GM20000 (cell line): Measurements from ENCODE around the gene ZNF432.

Experiments
- DNase-seq: peaks from one replicate; pipeline ENCODE4 v3.0.0; 2012; ENCODE audit warnings: low spot score
- TF ChIP-seq, protein P1 (sequence below): IDR thresholded peaks from 2 replicates; pipeline ENCODE4 v1.5.1; 2012; ENCODE audit warnings: mild to moderate bottlenecking, control low read depth; ENCODE audit errors: extremely low read depth, missing control alignments

ZNF432 gene

DNA sequence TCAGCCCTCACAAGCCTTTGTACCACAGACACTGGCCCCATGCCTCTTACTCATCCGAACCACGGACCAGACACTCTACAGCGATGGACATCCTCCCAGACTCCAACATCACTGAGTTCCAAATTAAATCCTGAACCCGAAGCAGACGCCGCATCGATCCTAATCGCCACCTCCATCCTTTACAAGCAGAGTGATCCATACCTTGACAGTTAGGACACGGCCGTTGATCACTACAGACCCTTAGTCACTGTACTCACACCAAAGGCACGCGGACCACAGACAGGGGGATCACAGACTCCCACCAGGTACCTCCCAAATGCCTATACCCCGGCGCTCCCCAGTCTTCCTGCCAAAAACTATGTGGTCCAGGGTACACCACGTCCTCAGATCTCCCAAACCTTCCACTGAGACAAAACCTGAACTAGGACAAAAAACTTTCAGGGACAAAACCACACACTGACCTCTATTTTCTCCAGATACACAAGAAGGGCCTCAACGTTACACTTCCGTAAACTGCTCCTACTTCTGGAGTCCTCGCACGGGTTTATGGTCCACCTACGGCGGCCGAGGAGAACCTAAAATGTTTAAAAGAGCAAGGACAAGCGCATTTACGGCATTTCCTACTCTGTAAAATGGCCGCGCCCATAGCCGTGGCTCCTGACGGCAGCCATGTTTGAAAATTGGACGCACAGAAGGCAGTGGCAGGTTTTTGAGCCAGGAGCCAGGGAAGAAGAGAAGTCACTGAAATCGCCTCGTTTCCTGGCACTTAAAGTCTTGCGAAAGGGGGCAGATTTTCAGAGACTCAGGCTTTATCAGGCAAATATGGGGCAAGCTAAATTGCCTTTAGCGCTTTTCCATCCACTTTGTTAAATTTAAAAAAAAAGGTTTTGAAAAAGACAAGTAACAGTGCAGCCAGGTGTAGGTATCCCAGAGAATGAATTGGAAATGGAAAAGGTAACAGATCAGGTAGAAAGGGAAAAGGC is 62.0 kb downstream of the ZNF432 start, which contains the start of gene ZNF350:
ZNF350 (minus strand) TSS at position 532 of the 983 bp plus-strand sequence. CDS start 12,480 bp downstream, outside the sequence.
- DNase-seq: peak; percentile 78
- TF ChIP-seq, protein P1, sequence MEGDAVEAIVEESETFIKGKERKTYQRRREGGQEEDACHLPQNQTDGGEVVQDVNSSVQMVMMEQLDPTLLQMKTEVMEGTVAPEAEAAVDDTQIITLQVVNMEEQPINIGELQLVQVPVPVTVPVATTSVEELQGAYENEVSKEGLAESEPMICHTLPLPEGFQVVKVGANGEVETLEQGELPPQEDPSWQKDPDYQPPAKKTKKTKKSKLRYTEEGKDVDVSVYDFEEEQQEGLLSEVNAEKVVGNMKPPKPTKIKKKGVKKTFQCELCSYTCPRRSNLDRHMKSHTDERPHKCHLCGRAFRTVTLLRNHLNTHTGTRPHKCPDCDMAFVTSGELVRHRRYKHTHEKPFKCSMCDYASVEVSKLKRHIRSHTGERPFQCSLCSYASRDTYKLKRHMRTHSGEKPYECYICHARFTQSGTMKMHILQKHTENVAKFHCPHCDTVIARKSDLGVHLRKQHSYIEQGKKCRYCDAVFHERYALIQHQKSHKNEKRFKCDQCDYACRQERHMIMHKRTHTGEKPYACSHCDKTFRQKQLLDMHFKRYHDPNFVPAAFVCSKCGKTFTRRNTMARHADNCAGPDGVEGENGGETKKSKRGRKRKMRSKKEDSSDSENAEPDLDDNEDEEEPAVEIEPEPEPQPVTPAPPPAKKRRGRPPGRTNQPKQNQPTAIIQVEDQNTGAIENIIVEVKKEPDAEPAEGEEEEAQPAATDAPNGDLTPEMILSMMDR: no peak

DNA sequence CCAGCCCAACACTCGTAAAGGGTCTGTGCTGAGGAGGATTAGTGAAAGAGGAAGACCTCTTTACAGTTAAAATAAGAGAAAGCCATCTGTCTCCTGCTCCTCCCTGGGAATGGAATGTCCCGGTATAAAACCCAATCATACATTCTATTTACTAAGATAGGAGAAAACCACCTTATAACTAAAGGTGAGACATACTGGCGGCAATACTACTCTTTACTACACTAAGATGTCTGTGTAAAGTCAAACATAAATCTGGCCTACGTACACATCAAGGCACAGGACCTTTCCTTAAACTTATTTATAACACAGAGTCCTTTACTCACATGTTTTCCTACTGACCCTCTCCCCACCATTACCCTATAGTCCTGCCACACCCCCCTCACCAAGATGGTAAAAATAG is 65.3 kb downstream of the ZNF432 start:
- TF ChIP-seq, protein P1: no peak
- no peak for DNase-seq
